Neural progenitor cell (in vitro differentiated cells): ENCODE results near the gene ARHGAP22. TPM values are rescaled to one million over a fixed set of nuclear protein-coding genes. Genes with fewer than 3 reads are reported as not detected.

Experiments
- DNase-seq: peaks from one replicate; pipeline ENCODE4 v3.0.0-alpha.2; 2016; ENCODE audit warnings: low spot score
- H2AFZ ChIP-seq: fragments of 200-600 bp; sonication (generic); replicated peaks from 2 replicates; pipeline ENCODE4 v1.6.1; 2016; ENCODE audit warnings: antibody characterized with exemption
- H3F3A ChIP-seq: fragments of 200-600 bp; sonication (generic); 2 replicates; pipeline ENCODE4 v1.6.1; 2016; ENCODE audit warnings: antibody characterized with exemption, low read depth
- H3K27ac ChIP-seq: fragments of 200-600 bp; sonication (generic); 2 replicates; pipeline ENCODE4 v1.5.1; 2016; ENCODE audit warnings: mild to moderate bottlenecking
- H3K27me3 ChIP-seq: fragments of 200-600 bp; sonication (generic); 2 replicates; pipeline ENCODE4 v1.6.1; 2016; ENCODE audit warnings: mild to moderate bottlenecking, moderate library complexity
- H3K36me3 ChIP-seq: fragments of 200-600 bp; sonication (generic); 2 replicates; pipeline ENCODE4 v1.5.1; 2016
- H3K4me1 ChIP-seq: fragments of 200-600 bp; sonication (generic); 2 replicates; pipeline ENCODE4 v1.6.1; 2016; ENCODE audit warnings: mixed run types
- H3K4me2 ChIP-seq: fragments of 200-600 bp; sonication (generic); 2 replicates; pipeline ENCODE4 v1.6.1; 2016
- H3K4me3 ChIP-seq: fragments of 200-600 bp; sonication (generic); 2 replicates; pipeline ENCODE4 v1.5.1; 2016
- H3K79me2 ChIP-seq: fragments of 200-600 bp; sonication (generic); 2 replicates; pipeline ENCODE4 v1.6.1; 2016; ENCODE audit warnings: low read depth
- H3K9ac ChIP-seq: fragments of 200-600 bp; sonication (generic); 2 replicates; pipeline ENCODE4 v1.6.1; 2016
- H3K9me3 ChIP-seq: fragments of 200-600 bp; sonication (generic); 2 replicates; pipeline ENCODE4 v1.5.1; 2016; ENCODE audit warnings: low read depth
- H4K20me1 ChIP-seq: fragments of 200-600 bp; sonication (generic); 2 replicates; pipeline ENCODE4 v1.6.1; 2016; ENCODE audit warnings: low read depth
- H3K27ac Mint-ChIP-seq: 3 replicates; pipeline ENCODE4 v1.8.0; 2021; ENCODE audit warnings: mixed read lengths
- H3K27me3 Mint-ChIP-seq: 2 replicates; pipeline ENCODE4 v1.8.0; 2022; ENCODE audit warnings: low read depth, mild to moderate bottlenecking, inconsistent platforms, moderate library complexity, mixed read lengths; ENCODE audit not compliant: insufficient read depth
- H3K36me3 Mint-ChIP-seq: 3 replicates; pipeline ENCODE4 v1.8.0; 2021; ENCODE audit warnings: mixed read lengths
- H3K4me1 Mint-ChIP-seq: 3 replicates; pipeline ENCODE4 v1.8.0; 2021; ENCODE audit warnings: mixed read lengths
- H3K4me3 Mint-ChIP-seq: 3 replicates; pipeline ENCODE4 v1.8.0; 2021; ENCODE audit warnings: mild to moderate bottlenecking, moderate library complexity, mixed read lengths
- H3K9me3 Mint-ChIP-seq: 3 replicates; pipeline ENCODE4 v1.8.0; 2020; ENCODE audit warnings: mixed read lengths
- CTCF ChIP-seq: fragments of 200-600 bp; sonication (generic); IDR thresholded peaks from 2 replicates; pipeline ENCODE4 v1.5.1; 2017; ENCODE audit warnings: antibody characterized with exemption, mild to moderate bottlenecking
- EZH2 ChIP-seq: fragments of 200-600 bp; sonication (generic); IDR thresholded peaks from 2 replicates; pipeline ENCODE4 v1.6.1; 2017; ENCODE audit warnings: antibody characterized with exemption, mild to moderate bottlenecking, moderate library complexity
- EZH2phosphoT487 ChIP-seq: fragments of 200-600 bp; sonication (generic); IDR thresholded peaks from 2 replicates; pipeline ENCODE4 v1.6.1; 2017; ENCODE audit warnings: antibody characterized with exemption
- total RNA-seq: library from RNA; depleted of rRNA; stranded (reverse); fragments of >200 nt; gene quantifications from 2 replicates; pipeline ENCODE4 v1.2.3, GENCODE V29; 2015; ENCODE audit warnings: low replicate concordance

The ARHGAP22 gene
- total RNA-seq, 1 donor from 2014 or later, result 1.7 TPM

- Mint-ChIP-seq H3K4me1 (peaks cover 6% of the 10 kb centered on the region), H3K36me3 (no peaks in the 10 kb centered on the region), H3K27me3 (peaks cover 5% of the 10 kb centered on the region), H3K27ac (peak overlapping the region; percentile 15), H3K9me3 (peaks cover 6% of the 10 kb centered on the region), H3K4me3 (no peak overlapping the region)
- H3K9ac ChIP-seq, result no peak overlapping the region
- H3K27me3 ChIP-seq, result peaks cover 17% of the 10 kb centered on the region
- TF ChIP-seq EZH2phosphoT487 (no peak), EZH2 (no peak), CTCF (no peak)
- H3K79me2 ChIP-seq, result no peaks in the 10 kb centered on the region
- no peaks in the 10 kb centered on the region for H3F3A ChIP-seq
- H4K20me1 ChIP-seq, result no peaks in the 10 kb centered on the region
- no peaks in the 10 kb centered on the region for H3K9me3 ChIP-seq
- peak; percentile 62 for DNase-seq
- H3K4me3 ChIP-seq, result no peak overlapping the region
- peak overlapping the region; percentile 7 for H3K4me2 ChIP-seq
- H3K27ac ChIP-seq, result no peak overlapping the region
- no peak overlapping the region for H2AFZ ChIP-seq
- peaks cover 16% of the 10 kb centered on the region for H3K4me1 ChIP-seq
- H3K36me3 ChIP-seq, result no peaks in the 10 kb centered on the region
Observed at GRCh38 chr10:48470115-48470892, 134.6 kb downstream of the ARHGAP22 start.

- no peak for TF ChIP-seq EZH2
- no peak for TF ChIP-seq CTCF
- no peak for TF ChIP-seq EZH2phosphoT487
- no peaks in the 10 kb centered on the region for H4K20me1 ChIP-seq
- H3K4me1 Mint-ChIP-seq, result peaks cover 6% of the 10 kb centered on the region
- DNase-seq, result no peak
- peaks cover 17% of the 10 kb centered on the region for H3K27me3 ChIP-seq
- no peaks in the 10 kb centered on the region for H3K36me3 Mint-ChIP-seq
- peak overlapping the region; percentile 7 for H3K4me2 ChIP-seq
- peaks cover 16% of the 10 kb centered on the region for H3K4me1 ChIP-seq
- no peak overlapping the region for H3K9ac ChIP-seq
- H3K27ac Mint-ChIP-seq, result no peak overlapping the region
- H3K36me3 ChIP-seq, result no peaks in the 10 kb centered on the region
- no peaks in the 10 kb centered on the region for H3K9me3 ChIP-seq
- H3K9me3 Mint-ChIP-seq, result peaks cover 6% of the 10 kb centered on the region
- peaks cover 7% of the 10 kb centered on the region for H3K27me3 Mint-ChIP-seq
- no peak overlapping the region for H3K4me3 ChIP-seq
- H3K79me2 ChIP-seq, result no peaks in the 10 kb centered on the region
- no peak overlapping the region for H3K27ac ChIP-seq
- H2AFZ ChIP-seq, result no peak overlapping the region
- H3K4me3 Mint-ChIP-seq, result no peak overlapping the region
- no peaks in the 10 kb centered on the region for H3F3A ChIP-seq
Observed at GRCh38 chr10:48469516-48470020, 135.3 kb downstream of the ARHGAP22 start.

GRCh38 chr10:48468866-48469511, 135.9 kb downstream of the ARHGAP22 start:
- TF ChIP-seq EZH2phosphoT487, result no peak
- no peak for TF ChIP-seq CTCF
- no peak for TF ChIP-seq EZH2
- H3K4me1 Mint-ChIP-seq, result peaks cover 9% of the 10 kb centered on the region
- no peak for DNase-seq
- Histone ChIP-seq H3K27ac (no peak overlapping the region), H2AFZ (no peak overlapping the region), H3K4me1 (peaks cover 18% of the 10 kb centered on the region), H3K4me2 (no peak overlapping the region), H3K27me3 (peaks cover 17% of the 10 kb centered on the region), H3K79me2 (no peaks in the 10 kb centered on the region), H4K20me1 (no peaks in the 10 kb centered on the region), H3K9ac (no peak overlapping the region), H3K9me3 (no peaks in the 10 kb centered on the region), H3K4me3 (no peak overlapping the region), H3K36me3 (no peaks in the 10 kb centered on the region), H3F3A (no peaks in the 10 kb centered on the region)
- H3K27me3 Mint-ChIP-seq, result peaks cover 7% of the 10 kb centered on the region
- H3K36me3 Mint-ChIP-seq, result no peaks in the 10 kb centered on the region
- no peak overlapping the region for H3K27ac Mint-ChIP-seq
- H3K4me3 Mint-ChIP-seq, result no peak overlapping the region
- H3K9me3 Mint-ChIP-seq, result peaks cover 6% of the 10 kb centered on the region
